ENCODE measurements around the gene PRXL2A. TPM values are rescaled to one million over a fixed set of nuclear protein-coding genes. Genes with fewer than 3 reads are reported as not detected.

PRXL2A gene
- total and polyA plus RNA-seq, 10 of the 15 experiments (the other 5 are each of a cell fraction or from before 2014, with no cell fraction given) = 2.8 to 15.6 (median 11.1) TPM

DNA sequence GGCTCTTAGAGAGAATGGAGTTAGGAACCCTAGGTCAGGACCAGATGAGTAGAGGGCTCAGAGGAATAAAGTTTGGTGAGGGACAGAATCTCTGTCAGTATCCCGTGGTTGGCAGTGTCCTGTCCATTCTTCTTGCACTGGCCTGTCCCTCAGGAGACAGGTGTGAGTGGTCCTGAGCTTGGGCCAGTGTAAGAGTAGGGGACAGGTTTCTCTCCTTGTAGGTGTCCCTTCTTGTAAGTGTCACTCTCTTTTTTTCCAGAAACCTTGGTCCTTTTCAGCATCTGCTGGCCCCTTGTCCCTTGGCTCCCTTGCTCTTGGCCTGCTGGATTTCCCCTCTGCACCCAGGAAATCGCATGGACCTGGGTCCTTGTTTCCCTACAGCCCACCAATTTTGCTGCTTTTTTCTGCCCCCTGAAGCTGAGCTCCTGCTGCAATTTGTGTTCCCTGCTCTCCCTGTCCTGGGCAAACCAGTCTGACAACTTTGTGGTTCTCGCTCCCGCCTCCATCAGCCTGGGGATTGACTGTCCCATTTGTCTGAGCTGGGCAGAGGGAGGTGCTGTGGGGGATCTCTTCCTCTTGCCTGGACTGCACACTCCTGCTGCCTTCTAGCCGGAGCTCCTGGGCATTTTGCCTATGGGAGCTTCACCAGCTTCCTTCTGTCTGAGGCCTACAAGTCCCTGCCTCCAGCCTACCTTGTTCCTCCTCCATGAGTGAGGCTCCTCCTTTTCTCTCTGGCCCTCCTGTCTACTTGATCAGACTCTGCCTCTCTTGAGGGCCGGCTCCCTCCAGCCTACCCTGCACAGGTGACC, 52.3 kb downstream of the PRXL2A start:
- SMC1A ChIA-PET (ENCODE audit: uncharacterized antibody, unreplicated experiment) = interaction anchor here (1.0 to 36.0 kb wide), 6 partner anchors 10 to 131 kb away, joined by 3 to 1038 read pairs (median 58); no protein-coding TSS in a partner anchor
- H3K4me2 ChIP-seq (ENCODE audit: control insufficient read depth, insufficient read depth) = peak overlapping the region; percentile 64

More for the DNA sequence above, 52.3 kb downstream of the PRXL2A start:
- POLR2A ChIA-PET = interaction anchor here (0.8 to 9.6 kb wide), 5 partner anchors 10 to 41 kb away, joined by 3 to 190 read pairs (median 3); no protein-coding TSS in a partner anchor
- Histone ChIP-seq H2AFZ (ENCODE audit: control insufficient read depth, low read depth, low read length) (no peak overlapping the region), H3K79me2 (ENCODE audit: control insufficient read depth, insufficient read depth, low read length) (peaks cover 96% of the 10 kb centered on the region), H3K4me3 (0 out of 2 replicates have a peak overlapping the region, but pooled peaks have one; percentile 92), H4K20me1 (ENCODE audit: control insufficient read depth, insufficient read depth) (no peaks in the 10 kb centered on the region; the same call in 1 of the 2 replicates), H3K27ac (ENCODE audit: control insufficient read depth, insufficient read depth) (peak overlapping the region; percentile 30; the same call in 1 of the 2 replicates), H3K9ac (ENCODE audit: control insufficient read depth, insufficient read depth, low read length) (0 out of 2 replicates have a peak overlapping the region, but pooled peaks have one; percentile 33), H3K36me3 (ENCODE audit: control insufficient read depth in 2 of 2, insufficient read depth in 2 of 2, low read length in 1 of 2) (peaks cover 0 to 2% of the 10 kb centered on the region in 2 experiments; a peak in 1 of 4 replicates), H3K9me3 (replicated peaks; ENCODE audit: control insufficient read depth, insufficient read depth, low read length) (no peaks in the 10 kb centered on the region), H3K4me1 (ENCODE audit: control insufficient read depth, insufficient read depth, low read length) (peaks cover 91% of the 10 kb centered on the region), H3K27me3 (replicated peaks in 1 of 2; ENCODE audit: control insufficient read depth in 2 of 2, insufficient read depth in 2 of 2, low read length in 1 of 2) (no peaks in the 10 kb centered on the region)
- intact Hi-C loops (cut with micrococcal nuclease; ENCODE audit: unreplicated experiment) (no loop called here), in situ Hi-C loops (cut with MboI) (no loop called here)
- TF ChIP-seq PAX8 (IDR thresholded peaks at IDR 0.05) (no peak), ZNF24 (IDR thresholded peaks at IDR 0.05) (no peak), ZNF622 (IDR thresholded peaks at IDR 0.05) (no peak), MYC (IDR thresholded peaks at IDR 0.05; ENCODE audit: insufficient read depth, insufficient read length, insufficient replicate concordance, low read length, severe bottlenecking) (no peak), HDGF (IDR thresholded peaks at IDR 0.05) (peak; percentile 32; the same call in 1 of the 2 replicates), IKZF1 (conservative IDR thresholded peaks at IDR 0.05) (0 out of 2 replicates have a peak, but pooled peaks have one; percentile 13)
- TF ChIP-seq, protein P1, sequence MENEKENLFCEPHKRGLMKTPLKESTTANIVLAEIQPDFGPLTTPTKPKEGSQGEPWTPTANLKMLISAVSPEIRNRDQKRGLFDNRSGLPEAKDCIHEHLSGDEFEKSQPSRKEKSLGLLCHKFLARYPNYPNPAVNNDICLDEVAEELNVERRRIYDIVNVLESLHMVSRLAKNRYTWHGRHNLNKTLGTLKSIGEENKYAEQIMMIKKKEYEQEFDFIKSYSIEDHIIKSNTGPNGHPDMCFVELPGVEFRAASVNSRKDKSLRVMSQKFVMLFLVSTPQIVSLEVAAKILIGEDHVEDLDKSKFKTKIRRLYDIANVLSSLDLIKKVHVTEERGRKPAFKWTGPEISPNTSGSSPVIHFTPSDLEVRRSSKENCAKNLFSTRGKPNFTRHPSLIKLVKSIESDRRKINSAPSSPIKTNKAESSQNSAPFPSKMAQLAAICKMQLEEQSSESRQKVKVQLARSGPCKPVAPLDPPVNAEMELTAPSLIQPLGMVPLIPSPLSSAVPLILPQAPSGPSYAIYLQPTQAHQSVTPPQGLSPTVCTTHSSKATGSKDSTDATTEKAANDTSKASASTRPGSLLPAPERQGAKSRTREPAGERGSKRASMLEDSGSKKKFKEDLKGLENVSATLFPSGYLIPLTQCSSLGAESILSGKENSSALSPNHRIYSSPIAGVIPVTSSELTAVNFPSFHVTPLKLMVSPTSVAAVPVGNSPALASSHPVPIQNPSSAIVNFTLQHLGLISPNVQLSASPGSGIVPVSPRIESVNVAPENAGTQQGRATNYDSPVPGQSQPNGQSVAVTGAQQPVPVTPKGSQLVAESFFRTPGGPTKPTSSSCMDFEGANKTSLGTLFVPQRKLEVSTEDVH (IDR thresholded peaks at IDR 0.05; ENCODE audit: low read depth, partially characterized antibody) = no peak
- no peak for FAIRE-seq
- WGBS (ENCODE audit: insufficient coverage, insufficient replicate concordance, low lambda C conversion rate, missing lambda C conversion rate) = 94% methylated on average over 6 of the region's 6 CpGs
- CTCF ChIA-PET = interaction anchor here (1.0 to 21.5 kb wide), 8 partner anchors 11 to 138 kb away, joined by 3 to 402 read pairs (median 8); no protein-coding TSS in a partner anchor
- ATAC-seq = 0 out of 3 replicates have a peak, but pooled peaks have one; percentile 4
- BruUV-seq (replicated peaks) = no TSS peak
- DNase-seq (ENCODE audit: low read depth, low spot score) = no peak
- RAD21 ChIA-PET (ENCODE audit: unreplicated experiment) = interaction anchor here (1.2 to 21.4 kb wide), 6 partner anchors 11 to 42 kb away, joined by 3 to 412 read pairs (median 42); no protein-coding TSS in a partner anchor

Data from GM12878 (cell line).